ENCODE data around the gene MIEF2. TPM values are rescaled to one million over a fixed set of nuclear protein-coding genes. Genes with fewer than 3 reads are reported as not detected.

MIEF2 gene
- total and polyA plus RNA-seq, 9 donors: 12.0 to 15.5 (median 14.1) TPM

DNA sequence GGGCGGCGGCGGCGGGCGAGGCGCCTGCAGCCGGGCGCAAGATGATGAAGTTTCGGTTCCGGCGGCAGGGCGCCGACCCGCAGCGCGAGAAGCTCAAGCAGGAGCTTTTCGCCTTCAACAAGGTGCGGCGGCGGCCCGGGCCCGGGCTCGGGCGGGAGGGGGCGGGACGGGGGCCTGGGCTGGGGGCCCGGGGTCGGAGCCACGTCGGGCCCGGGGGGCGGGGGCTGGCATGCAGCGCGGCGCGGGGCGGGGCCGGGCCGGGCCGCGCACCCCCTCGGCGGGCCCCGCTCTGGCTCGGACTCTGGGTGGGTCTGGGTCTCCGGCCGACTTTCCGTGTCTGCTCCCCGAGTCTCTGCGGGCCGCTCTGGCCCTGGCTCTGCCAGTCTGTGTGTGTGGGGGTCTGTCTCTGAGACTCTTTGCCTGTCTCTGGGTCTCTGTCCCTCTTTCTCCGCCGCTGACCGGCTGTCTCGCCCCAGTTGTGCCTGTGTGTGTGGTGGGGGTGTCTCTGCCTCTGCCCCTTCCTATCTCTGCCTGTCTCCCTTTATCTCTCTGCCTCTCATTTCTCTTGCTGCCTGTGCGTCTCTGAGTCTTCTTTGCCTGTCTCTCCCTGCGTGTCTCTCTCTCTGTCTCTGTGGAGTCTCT, 34.7 kb upstream of the MIEF2 start:
- H3K9me3 ChIP-seq (replicated peaks; ENCODE audit: control insufficient read depth, low read depth, low read length): no peaks in the 10 kb centered on the region
- 0% methylated on average over 40 of the region's 57 CpGs for WGBS (ENCODE audit: insufficient coverage)
- H3K36me3 ChIP-seq (ENCODE audit: control insufficient read depth, insufficient read depth, low read length): no peaks in the 10 kb centered on the region
- H3K4me1 ChIP-seq (ENCODE audit: control insufficient read depth, insufficient read depth, low read length): peaks cover 49% of the 10 kb centered on the region
- H3K27ac ChIP-seq (ENCODE audit: low read length): peak overlapping the region; percentile 91
- DNase-seq: peak; percentile 58
- no peaks in the 10 kb centered on the region for H3K27me3 ChIP-seq (ENCODE audit: control insufficient read depth, insufficient read depth, low read length)
- H3K4me3 ChIP-seq (ENCODE audit: low read length): peak overlapping the region; percentile 84

DNA sequence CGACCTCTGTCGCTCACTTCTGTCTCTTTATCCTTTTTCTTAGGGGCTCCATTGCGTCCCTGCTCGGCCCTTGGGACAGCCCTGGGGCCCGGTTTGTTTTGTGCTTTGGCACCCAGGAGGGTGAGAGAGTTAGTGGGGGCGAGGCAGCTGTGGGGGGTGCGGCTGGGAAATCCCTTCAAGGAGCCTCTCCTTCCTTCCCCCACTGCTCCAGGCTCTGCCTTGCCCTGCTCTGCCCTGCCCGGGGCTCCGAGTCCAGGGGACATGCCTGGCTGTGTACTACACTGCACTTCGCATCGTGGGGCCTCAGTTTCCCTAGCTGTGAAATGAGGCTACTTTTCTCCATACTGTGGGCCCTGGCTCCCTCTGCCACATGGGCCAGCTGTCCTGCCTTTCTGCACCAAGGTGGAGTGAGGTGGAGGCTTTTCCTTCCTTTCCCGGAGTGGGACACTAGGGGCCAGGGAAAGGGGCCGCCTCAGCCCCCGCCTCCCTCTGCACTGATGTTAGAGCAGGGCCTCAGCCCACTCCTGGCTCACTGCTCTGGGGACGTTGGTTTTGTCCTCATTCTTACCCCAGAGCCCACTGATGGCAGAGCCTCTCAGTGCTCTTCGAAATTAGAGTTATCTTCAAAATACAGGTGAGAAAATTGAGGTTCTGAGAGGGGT, 34.0 kb upstream of the MIEF2 start:
- peak; percentile 44 for DNase-seq
- 20% methylated on average over 1 of the region's 16 CpGs for WGBS (ENCODE audit: insufficient coverage)
- no peaks in the 10 kb centered on the region for H3K36me3 ChIP-seq (ENCODE audit: control insufficient read depth, insufficient read depth, low read length)
- no peaks in the 10 kb centered on the region for H3K27me3 ChIP-seq (ENCODE audit: control insufficient read depth, insufficient read depth, low read length)
- H3K4me3 ChIP-seq (ENCODE audit: low read length): peak overlapping the region; percentile 84
- H3K9me3 ChIP-seq (replicated peaks; ENCODE audit: control insufficient read depth, low read depth, low read length): no peaks in the 10 kb centered on the region
- peak overlapping the region; percentile 91 for H3K27ac ChIP-seq (ENCODE audit: low read length)
- H3K4me1 ChIP-seq (ENCODE audit: control insufficient read depth, insufficient read depth, low read length): peaks cover 55% of the 10 kb centered on the region

DNA sequence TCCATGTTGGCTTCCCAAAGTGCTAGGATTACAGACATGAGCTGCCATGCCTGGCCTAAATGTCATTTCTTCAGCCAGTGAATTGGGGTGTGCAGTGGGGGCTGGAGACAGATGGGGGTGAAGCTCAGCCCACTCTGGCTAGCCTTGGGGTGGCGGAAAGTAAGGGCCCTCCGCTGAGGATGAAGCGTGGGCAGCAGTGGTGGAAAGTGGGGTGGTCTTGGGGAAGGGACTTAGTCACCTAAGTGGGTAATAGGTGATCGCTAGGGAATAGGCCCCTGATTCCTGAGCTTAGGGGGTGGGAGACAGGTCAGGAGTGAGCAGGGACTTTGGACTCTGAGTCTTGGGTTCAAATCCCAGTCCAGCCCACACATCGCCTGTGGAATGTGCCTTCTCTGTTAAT, 32.8 kb upstream of the MIEF2 start:
- H3K4me3 ChIP-seq (ENCODE audit: low read length): no peak overlapping the region
- no peaks in the 10 kb centered on the region for H3K9me3 ChIP-seq (replicated peaks; ENCODE audit: control insufficient read depth, low read depth, low read length)
- H3K36me3 ChIP-seq (ENCODE audit: control insufficient read depth, insufficient read depth, low read length): peaks cover 7% of the 10 kb centered on the region
- peaks cover 55% of the 10 kb centered on the region for H3K4me1 ChIP-seq (ENCODE audit: control insufficient read depth, insufficient read depth, low read length)
- H3K27ac ChIP-seq (ENCODE audit: low read length): no peak overlapping the region
- no peak for DNase-seq
- no peaks in the 10 kb centered on the region for H3K27me3 ChIP-seq (ENCODE audit: control insufficient read depth, insufficient read depth, low read length)
- 94% methylated on average over 5 of the region's 5 CpGs for WGBS (ENCODE audit: insufficient coverage)

DNA sequence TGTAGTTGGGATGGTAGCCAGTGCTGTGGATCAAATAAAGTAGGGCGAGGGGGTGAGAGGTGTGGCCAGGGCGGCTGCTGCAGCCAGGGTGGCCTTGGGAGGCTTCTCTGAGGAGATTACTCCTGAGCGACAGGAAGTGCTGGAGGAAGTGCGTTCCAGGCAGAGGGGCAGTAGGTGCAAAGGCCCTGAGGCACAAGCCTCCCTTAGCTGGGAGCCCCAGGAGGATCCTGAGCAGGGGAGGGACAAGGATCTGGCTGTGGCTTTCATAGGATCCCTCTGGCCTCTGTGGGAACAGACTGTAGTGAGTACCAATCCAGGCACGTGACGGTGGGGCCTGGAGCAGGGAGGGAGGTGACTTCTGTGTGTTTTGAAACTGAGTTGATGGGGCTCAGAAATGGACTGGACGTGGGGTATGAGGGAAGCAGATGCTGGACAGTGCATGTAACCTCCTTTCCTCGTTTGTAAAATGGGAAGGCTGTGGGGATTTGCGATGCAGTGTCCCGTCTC, 32.2 kb upstream of the MIEF2 start:
- no peak overlapping the region for H3K4me3 ChIP-seq (ENCODE audit: low read length)
- peaks cover 55% of the 10 kb centered on the region for H3K4me1 ChIP-seq (ENCODE audit: control insufficient read depth, insufficient read depth, low read length)
- DNase-seq: no peak
- no peak overlapping the region for H3K27ac ChIP-seq (ENCODE audit: low read length)
- H3K27me3 ChIP-seq (ENCODE audit: control insufficient read depth, insufficient read depth, low read length): no peaks in the 10 kb centered on the region
- no peaks in the 10 kb centered on the region for H3K9me3 ChIP-seq (replicated peaks; ENCODE audit: control insufficient read depth, low read depth, low read length)
- WGBS (ENCODE audit: insufficient coverage): 75% methylated on average over 10 of the region's 10 CpGs
- peaks cover 12% of the 10 kb centered on the region for H3K36me3 ChIP-seq (ENCODE audit: control insufficient read depth, insufficient read depth, low read length)

DNA sequence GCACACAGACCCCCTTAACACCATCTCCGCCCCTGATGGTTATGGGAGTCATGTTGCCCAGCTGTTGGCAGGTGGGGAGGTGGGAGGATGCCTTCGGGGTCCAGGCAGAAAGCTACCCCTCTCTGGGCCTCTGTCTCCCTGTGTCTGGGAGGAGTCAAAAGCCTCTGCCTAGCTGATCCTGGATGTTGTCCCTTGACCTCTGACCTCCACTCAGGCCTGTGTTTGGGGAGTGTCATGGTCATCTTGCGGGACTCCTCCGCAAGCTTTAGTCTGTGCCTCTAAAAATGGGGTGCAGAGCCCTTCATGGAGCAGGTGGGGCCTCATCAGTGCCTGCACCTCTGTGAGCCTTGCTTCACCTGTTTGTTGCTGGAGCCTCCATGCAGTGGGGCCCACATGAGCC, 31.2 kb upstream of the MIEF2 start:
- WGBS (ENCODE audit: insufficient coverage): 69% methylated on average over 3 of the region's 4 CpGs
- Histone ChIP-seq H3K4me3 (ENCODE audit: low read length) (no peak overlapping the region), H3K4me1 (ENCODE audit: control insufficient read depth, insufficient read depth, low read length) (peaks cover 51% of the 10 kb centered on the region), H3K27me3 (ENCODE audit: control insufficient read depth, insufficient read depth, low read length) (no peaks in the 10 kb centered on the region), H3K36me3 (ENCODE audit: control insufficient read depth, insufficient read depth, low read length) (peaks cover 22% of the 10 kb centered on the region), H3K9me3 (replicated peaks; ENCODE audit: control insufficient read depth, low read depth, low read length) (no peaks in the 10 kb centered on the region), H3K27ac (ENCODE audit: low read length) (no peak overlapping the region)
- DNase-seq: no peak

DNA sequence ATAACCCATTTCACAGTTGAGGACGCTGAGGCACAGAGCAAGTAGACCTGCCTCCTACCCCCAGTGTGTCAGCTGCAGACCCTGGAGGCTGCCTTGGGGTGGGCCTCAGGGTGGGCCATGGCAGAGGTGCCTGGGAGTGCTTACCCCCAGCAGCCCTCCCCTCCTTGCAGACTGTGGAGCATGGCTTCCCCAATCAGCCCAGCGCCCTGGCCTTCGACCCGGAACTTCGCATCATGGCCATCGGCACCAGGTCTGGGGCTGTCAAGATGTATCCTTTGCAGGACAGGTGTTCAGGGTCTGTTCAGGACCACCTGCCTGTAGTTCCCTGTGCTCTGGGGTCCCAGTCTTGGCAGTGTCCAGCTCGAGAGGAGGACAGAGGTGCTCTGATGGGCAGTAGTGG, 30.7 kb upstream of the MIEF2 start:
- H3K36me3 ChIP-seq (ENCODE audit: control insufficient read depth, insufficient read depth, low read length): peaks cover 27% of the 10 kb centered on the region
- H3K9me3 ChIP-seq (replicated peaks; ENCODE audit: control insufficient read depth, low read depth, low read length): no peaks in the 10 kb centered on the region
- no peak for DNase-seq
- WGBS (ENCODE audit: insufficient coverage): 81% methylated on average over 6 of the region's 7 CpGs
- H3K27ac ChIP-seq (ENCODE audit: low read length): no peak overlapping the region
- no peak overlapping the region for H3K4me3 ChIP-seq (ENCODE audit: low read length)
- H3K27me3 ChIP-seq (ENCODE audit: control insufficient read depth, insufficient read depth, low read length): no peaks in the 10 kb centered on the region
- H3K4me1 ChIP-seq (ENCODE audit: control insufficient read depth, insufficient read depth, low read length): peaks cover 46% of the 10 kb centered on the region

DNA sequence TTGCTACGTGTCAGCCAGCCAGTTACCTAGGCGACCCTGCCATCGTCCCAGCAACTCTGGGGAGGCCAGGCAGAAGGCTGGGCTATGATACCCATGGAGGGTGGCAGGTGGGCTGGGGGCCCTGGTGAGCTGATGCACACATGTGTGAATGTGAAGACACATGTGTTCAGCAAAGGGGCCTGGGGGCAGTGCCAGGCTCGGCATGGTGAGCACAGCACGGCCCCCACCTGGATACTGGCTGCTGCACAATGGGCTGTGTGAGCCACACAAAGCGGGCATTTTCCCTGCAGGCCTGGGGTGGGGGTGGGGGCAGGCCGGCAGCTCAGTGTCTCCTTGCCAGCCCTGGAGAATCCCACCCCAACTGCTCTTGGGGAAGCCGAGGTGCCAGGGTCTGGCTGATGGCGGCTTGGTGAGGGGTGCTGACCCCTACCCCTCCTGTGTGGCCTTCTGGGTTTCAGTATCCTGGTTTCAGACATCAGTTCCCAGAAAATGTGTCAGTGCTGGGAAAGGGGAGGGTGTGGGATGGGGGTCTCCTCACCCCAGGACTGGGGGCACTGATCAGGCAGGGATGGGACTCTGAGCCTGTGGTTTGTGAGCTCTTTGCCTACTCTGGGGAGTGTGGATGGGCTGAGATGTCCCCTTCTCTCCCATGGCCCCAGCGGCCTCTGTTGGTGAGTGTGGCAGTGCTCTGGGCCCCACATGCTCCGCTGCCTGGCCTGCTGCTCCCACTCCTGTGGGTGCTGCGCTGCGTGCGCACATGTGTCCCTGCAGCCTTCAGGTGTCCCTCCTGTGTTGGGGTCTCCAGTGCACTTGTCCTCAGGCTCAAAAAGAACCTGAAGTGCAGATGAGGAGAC, 29.9 kb upstream of the MIEF2 start:
- Histone ChIP-seq H3K4me3 (ENCODE audit: low read length) (no peak overlapping the region), H3K27ac (ENCODE audit: low read length) (no peak overlapping the region), H3K9me3 (replicated peaks; ENCODE audit: control insufficient read depth, low read depth, low read length) (no peaks in the 10 kb centered on the region), H3K36me3 (ENCODE audit: control insufficient read depth, insufficient read depth, low read length) (peaks cover 34% of the 10 kb centered on the region), H3K27me3 (ENCODE audit: control insufficient read depth, insufficient read depth, low read length) (no peaks in the 10 kb centered on the region), H3K4me1 (ENCODE audit: control insufficient read depth, insufficient read depth, low read length) (peaks cover 42% of the 10 kb centered on the region)
- DNase-seq: no peak
- 63% methylated on average over 10 of the region's 14 CpGs for WGBS (ENCODE audit: insufficient coverage)

DNA sequence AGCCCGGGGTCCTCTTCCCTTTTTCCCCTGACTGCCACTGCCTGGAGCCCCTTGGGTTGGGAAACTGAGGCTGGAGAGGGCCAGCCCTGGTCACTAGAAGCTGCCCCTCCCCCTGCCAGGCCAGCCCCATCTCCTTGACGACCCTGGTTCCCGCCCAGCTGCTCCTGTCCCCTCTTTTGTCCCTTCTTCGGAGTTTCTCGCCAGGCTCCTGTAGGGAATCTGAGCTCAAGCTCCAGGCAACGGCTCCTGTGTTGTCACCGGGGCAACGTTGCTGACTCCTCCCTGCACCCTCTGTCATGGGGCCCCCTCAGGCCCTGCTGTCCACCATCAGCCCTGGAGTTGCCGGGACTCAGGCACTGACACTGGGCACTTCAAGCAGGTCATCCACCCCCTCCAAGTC, 29.3 kb upstream of the MIEF2 start:
- Histone ChIP-seq H3K36me3 (ENCODE audit: control insufficient read depth, insufficient read depth, low read length) (peaks cover 41% of the 10 kb centered on the region), H3K4me1 (ENCODE audit: control insufficient read depth, insufficient read depth, low read length) (peaks cover 41% of the 10 kb centered on the region), H3K9me3 (replicated peaks; ENCODE audit: control insufficient read depth, low read depth, low read length) (no peaks in the 10 kb centered on the region), H3K27me3 (ENCODE audit: control insufficient read depth, insufficient read depth, low read length) (no peaks in the 10 kb centered on the region), H3K27ac (ENCODE audit: low read length) (no peak overlapping the region), H3K4me3 (ENCODE audit: low read length) (no peak overlapping the region)
- DNase-seq: no peak
- WGBS (ENCODE audit: insufficient coverage): 19% methylated on average over 8 of the region's 9 CpGs

DNA sequence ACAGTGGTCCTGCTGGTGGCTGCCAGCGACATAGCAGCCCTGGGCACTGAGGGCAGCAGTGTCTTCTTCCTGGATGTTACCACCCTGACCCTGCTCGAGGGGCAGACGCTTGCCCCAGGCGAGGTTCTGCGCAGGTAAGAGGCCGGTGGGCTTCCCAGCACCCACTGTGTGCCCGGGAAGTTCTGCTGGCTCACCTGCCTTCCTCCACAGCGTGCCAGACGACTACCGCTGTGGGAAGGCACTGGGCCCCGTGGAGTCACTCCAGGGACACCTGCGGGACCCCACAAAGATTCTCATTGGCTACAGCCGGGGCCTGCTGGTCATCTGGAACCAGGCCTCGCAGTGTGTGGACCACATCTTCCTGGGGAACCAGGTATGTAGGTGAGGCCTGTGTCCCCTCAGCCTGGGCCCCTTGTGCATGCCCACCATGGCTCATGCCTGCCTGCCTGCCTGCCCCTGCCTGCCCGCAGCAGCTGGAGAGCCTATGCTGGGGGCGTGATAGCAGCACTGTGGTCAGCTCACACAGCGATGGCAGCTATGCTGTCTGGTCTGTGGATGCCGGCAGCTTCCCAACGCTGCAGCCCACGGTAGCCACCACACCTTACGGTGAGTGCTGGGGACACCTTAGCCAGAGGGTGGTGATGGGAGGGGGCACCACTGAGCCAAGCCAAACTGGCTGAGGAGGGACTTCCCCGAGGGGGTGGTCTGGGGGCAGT, 26.5 kb upstream of the MIEF2 start:
- Histone ChIP-seq H3K27ac (ENCODE audit: low read length) (no peak overlapping the region), H3K9me3 (replicated peaks; ENCODE audit: control insufficient read depth, low read depth, low read length) (no peaks in the 10 kb centered on the region), H3K4me1 (ENCODE audit: control insufficient read depth, insufficient read depth, low read length) (peaks cover 25% of the 10 kb centered on the region), H3K36me3 (ENCODE audit: control insufficient read depth, insufficient read depth, low read length) (peaks cover 66% of the 10 kb centered on the region), H3K4me3 (ENCODE audit: low read length) (no peak overlapping the region), H3K27me3 (ENCODE audit: control insufficient read depth, insufficient read depth, low read length) (no peaks in the 10 kb centered on the region)
- DNase-seq: no peak
- 94% methylated on average over 22 of the region's 22 CpGs for WGBS (ENCODE audit: insufficient coverage)
